Activated CD4-positive, CD25-positive, alpha-beta regulatory T cell treated with anti-CD3 and anti-CD28 coated beads, Interleukin-2, amount 50 U/mL, for 72 hours (primary cell): ENCODE results near the gene RESF1.
A peak's percentile ranks its signal among the peaks of the same experiment; 100 is the strongest.
"Not testable (repeated sequence)": the region's sequence is repeated elsewhere in the genome, so short reads cannot be mapped to it uniquely, and the experiment has no call there.

Source experiments
- DNase-seq: peaks from one replicate; pipeline ENCODE4 v3.0.0; 2021

RESF1 gene, protein sequence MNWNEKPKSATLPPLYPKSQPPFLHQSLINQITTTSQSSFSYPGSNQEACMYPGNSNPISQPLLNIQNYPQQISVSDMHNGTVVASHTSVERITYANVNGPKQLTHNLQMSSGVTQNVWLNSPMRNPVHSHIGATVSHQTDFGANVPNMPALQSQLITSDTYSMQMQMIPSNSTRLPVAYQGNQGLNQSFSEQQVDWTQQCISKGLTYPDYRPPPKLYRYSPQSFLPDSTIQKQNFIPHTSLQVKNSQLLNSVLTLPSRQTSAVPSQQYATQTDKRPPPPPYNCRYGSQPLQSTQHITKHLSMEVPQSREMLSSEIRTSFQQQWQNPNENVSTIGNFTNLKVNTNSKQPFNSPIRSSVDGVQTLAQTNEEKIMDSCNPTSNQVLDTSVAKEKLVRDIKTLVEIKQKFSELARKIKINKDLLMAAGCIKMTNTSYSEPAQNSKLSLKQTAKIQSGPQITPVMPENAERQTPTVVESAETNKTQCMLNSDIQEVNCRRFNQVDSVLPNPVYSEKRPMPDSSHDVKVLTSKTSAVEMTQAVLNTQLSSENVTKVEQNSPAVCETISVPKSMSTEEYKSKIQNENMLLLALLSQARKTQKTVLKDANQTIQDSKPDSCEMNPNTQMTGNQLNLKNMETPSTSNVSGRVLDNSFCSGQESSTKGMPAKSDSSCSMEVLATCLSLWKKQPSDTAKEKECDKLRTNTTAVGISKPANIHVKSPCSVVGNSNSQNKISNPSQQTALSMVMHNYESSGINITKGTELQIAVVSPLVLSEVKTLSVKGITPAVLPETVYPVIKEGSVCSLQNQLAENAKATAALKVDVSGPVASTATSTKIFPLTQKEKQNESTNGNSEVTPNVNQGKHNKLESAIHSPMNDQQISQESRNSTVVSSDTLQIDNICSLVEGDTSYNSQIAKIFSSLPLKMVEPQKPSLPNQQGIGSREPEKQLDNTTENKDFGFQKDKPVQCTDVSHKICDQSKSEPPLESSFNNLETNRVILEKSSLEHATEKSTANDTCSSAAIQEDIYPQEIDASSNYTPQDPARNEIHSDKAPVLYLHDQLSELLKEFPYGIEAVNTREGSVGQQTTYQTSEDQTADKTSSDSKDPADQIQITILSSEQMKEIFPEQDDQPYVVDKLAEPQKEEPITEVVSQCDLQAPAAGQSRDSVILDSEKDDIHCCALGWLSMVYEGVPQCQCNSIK (N-terminal part only)

DNA sequence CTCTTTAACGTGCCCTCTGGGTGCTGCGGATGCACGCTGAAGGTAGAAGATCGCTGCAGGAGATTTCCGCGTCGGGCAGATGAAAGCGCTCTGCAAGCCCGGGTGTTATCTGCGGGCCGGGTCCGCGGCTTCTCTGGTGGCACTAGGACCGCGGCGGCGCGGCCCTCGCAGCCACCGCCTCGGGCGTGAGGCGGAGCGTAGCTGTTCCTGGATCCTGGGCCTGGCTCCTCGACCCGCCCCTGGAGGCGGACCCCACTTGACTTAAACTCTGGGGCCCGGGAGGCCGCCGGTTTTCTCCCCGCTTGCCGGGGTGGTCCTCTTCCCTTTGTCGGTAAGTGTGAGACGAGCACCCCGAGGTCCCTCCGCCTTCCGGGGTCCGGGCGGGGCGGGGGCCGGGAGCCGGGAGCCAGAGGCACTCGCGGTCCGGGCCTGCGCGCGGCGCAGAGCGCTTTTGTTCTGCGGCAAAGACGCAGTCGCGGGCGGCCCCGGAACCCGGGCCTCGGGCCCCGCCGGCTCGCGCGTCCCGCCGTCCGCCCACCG is at the start of gene RESF1:
TSS of gene RESF1 (plus strand) at position 255 of the 540 bp plus-strand sequence. CDS start 21,541 bp downstream, outside the sequence.
- DNase-seq: peak; percentile 86

GRCh38 chr12:31914927-31915326 is 44.3 kb upstream of the RESF1 start:
- DNase-seq: no peak

GRCh38 chr12:31915446-31915845 is 43.8 kb upstream of the RESF1 start:
- no peak for DNase-seq

DNA sequence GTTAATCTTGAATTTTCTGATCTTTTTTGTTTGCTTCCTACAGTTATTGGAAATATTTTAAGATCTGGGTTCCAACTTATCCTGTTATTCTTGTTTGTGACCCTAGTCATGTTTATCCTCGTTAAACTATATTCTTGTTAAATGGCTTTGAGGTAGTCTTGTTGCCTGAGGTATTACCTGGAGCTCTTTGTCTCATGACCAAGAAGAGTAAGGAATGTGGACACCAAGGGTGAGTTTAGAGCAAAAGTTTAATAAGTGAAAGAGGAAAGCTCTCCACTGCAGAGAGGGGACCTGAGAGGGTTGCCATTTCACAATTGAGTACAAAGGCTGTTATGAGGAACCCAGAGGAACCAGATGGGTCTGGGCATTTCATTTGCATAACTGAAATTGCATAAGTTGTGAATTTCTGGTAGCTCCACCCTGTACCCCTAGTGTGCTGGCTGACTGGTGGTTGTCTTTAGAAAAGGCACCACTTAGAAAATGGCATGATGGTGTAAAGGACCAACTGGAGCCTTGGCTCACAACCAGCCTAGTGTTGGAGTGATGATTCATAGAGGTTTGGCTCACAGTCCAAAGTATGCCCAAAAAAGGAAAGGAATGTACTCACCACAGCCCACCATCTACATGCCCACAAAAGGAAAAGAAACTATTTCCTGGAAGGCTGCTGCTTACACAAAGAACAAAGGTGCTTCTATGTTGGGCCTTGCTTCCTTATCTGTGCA is 36.7 kb upstream of the RESF1 start:
- DNase-seq: no peak

GRCh38 chr12:31923063-31923412 is 36.2 kb upstream of the RESF1 start:
- no peak for DNase-seq

DNA sequence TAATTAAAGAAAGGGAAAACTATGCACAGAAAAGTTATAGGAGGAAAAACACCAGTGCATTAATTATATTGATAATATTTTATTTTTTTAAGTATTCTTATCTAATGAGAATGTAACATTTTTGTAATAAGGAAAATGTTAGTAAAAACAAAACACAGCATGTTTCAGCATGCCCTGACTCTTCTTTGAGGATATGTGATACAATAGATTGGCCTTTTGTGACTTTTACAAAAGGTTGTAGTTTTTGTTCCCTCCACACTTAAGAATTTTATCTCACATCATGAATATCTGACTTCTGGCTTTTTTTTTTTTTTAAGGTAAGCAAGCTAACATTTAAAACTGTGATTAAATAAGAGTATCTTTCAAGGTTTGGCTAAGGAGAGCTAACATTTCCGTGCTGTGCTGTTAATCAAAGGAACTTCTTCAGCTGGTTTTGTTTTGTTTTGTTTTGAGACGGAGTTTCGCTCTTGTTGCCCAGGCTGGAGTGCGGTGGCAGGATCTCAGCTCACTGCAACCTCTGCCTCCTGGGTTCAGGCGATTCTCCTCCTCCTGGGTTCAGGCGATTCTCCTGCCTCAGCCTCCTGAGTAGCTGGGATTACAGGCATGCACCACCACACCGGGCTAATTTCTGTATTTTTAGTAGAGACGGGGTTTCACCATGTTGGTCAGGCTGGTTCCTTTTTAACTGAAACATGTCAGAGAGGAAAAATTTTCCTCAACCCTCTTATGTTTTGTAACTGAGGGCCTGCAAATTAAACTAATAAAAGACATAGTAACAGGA is 30.8 kb upstream of the RESF1 start:
- peak; percentile 33 for DNase-seq

- no peak for DNase-seq
Measured at GRCh38 chr12:31929027-31929526, 30.1 kb upstream of the RESF1 start.

DNA sequence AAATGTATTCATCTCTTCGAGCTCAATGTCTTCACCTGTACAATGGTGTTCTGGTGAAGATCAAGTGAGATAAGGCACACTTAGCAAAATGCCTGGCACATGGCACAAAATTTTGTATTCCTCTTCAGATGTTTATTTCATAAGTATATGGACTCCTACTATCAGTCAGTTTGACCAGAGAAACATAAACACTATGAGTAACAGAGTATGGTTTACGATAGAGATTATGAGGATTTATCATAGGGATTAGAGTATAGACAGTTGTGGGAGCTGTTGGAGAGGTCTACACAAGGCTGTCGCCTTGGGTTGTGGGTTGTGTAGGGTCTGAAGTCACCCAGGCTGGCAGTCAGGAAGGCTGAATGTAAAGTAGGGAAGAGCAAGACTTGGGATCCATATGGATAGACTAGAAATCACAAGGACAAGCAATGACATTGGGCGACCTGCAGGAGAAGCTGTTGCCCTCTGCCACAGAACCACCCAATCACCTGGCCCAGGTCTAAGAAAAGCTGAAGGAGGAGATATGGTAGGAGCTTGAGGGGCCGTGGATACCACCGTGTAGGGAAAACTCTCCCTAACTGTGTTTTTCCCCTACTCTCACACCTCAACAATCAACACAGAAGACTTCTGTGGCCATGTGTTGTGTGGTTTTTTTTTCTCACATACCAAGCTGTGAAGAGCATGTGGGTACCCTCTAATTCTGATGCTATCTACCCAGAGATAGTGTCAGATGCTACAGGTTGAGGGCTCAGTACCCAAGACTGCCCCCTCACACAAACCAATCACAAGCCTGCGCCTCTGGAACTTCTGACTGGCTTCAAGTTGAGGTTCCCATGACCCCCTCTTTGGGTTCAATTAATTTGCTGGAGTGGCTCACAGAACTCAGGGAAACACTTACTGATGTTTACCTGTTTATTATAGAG is 27.2 kb upstream of the RESF1 start:
- no peak for DNase-seq

- DNase-seq: no peak
Measured at GRCh38 chr12:31944299-31944698, 14.9 kb upstream of the RESF1 start.

DNA sequence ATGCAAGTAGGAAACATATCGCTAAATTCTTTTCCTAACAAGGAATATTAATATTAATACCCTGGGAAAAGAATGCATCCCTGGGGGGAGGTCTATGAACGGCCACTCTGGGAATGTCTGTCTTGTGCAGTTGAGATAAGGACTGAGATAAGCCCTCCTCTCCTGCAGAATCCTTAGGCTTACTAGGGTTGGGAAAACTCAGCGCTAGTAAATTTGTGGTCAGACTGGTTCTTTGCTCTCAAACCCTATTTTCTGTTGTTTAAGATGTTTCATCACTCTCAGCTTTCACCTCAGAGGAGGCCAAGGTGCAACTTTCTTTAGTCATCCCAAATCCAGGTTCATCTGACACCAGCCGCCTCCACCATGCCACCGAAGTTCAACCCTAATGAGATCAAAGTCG is 11.2 kb upstream of the RESF1 start:
- no peak for DNase-seq

GRCh38 chr12:31948697-31949359 is 10.4 kb upstream of the RESF1 start:
- not testable (repeated sequence) for DNase-seq

DNA sequence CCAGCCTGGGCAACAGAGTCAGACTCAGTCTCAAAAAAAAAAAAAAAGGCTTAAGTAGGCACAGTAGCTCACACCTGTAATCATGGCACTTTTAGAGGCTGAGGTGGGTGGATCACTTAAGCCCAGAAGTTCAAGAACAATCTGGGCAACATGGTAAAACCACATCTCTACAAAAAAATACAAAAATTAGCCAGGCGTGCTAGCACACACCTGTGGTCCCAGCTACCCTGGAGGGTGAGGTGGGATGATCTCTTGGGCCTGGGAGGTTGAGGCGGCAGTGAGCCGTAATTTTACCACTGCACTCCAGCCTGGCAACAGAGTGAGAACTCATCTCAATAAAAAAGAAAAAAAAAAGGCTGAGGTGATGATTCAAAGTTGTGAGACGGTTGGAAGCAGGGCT is 9.1 kb upstream of the RESF1 start:
- no peak for DNase-seq

- DNase-seq: no peak
Measured at GRCh38 chr12:31950492-31950891, 8.7 kb upstream of the RESF1 start.

DNA sequence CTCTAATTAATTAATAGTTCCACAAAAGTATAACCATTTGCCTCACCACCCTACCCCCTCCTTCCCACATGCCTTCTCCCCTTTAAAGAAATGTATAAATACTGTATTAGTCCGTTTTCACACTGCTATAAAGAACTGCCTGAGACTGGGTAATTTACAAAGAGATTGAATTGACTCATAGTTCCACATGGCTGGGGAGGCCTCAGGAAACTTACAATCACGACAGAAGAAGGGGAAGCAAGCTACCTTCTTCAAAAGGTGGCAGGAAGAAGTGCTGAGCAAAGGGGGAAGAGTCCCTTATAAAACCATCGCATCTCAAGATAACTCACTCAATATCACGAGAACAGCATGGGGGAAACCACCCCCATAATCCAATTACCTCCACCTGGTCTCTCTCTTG is 8.2 kb upstream of the RESF1 start:
- no peak for DNase-seq

DNA sequence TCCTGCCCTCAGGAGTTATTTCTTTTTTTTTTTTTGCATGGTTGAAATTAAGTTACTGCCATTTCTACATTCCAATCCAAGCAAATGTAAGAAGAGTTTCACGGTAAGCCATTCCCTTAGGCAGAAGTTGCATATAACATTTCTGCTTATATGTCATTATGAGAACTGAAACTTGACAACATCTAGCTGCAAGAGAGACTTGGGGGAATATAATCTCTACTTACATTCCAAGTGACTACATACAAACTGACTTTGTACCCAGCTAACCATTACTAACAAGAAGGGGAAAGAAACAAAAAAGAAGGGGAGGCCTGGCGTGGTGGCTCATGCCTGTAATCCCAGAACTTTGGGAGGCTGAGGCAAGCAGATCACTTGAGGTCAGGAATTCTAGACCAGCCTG is 7.3 kb upstream of the RESF1 start:
- no peak for DNase-seq

DNA sequence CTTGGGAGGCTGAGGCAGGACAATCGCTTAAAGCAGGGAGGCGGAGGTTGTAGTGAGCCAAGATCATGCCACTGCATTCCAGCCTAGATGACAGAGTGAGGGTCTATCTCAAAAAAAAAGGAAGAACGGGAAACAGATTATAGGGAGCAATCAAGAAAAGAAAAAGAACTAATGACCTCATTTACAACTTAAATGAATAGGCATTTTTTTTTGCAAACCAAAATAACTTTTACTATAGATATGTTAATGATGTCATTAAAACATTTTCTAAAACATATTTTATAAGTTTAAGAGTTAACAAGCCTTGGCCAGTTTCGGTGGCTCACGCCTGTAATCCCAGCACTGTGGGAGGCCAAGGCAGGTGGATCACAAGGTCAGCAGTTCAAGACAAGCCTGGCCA is 6.8 kb upstream of the RESF1 start:
- DNase-seq: no peak

- no peak for DNase-seq
Measured at GRCh38 chr12:31954925-31955858, 4.0 kb upstream of the RESF1 start.

DNA sequence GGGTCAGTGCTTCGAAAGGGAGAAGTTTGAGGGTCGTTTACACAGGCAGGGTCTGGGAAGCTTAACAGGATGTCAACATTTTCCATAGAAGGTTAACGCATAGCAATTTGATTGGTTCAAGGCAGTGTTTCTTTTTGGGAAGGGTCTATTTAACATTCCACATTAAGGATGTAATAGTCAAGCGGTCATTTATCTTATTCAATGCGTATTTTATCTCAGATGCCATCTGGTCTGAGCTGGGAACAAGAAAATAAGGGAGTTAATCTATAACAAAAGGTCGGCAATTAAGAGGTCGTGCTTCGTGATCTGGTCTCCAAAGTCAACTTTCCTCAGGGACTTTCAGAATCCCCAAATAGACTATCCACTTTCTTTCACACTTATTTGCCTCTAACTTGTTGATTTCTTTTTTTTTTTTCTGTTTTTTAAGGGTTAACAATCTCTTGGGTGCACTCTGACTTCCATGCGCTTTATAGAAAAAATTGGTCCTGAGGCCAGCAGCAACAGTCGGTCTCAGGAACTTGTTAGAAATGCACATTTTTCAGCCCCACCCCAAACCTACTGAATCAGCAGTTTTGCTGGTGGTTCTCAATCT is 550 bp upstream of the RESF1 start:
- no peak for DNase-seq
